ENCODE results near the gene GPR142.

Gene GPR142

GRCh38 chr17:74335529-74336062, 31.7 kb upstream of the GPR142 start:
- TF ChIP-seq, protein P1, sequence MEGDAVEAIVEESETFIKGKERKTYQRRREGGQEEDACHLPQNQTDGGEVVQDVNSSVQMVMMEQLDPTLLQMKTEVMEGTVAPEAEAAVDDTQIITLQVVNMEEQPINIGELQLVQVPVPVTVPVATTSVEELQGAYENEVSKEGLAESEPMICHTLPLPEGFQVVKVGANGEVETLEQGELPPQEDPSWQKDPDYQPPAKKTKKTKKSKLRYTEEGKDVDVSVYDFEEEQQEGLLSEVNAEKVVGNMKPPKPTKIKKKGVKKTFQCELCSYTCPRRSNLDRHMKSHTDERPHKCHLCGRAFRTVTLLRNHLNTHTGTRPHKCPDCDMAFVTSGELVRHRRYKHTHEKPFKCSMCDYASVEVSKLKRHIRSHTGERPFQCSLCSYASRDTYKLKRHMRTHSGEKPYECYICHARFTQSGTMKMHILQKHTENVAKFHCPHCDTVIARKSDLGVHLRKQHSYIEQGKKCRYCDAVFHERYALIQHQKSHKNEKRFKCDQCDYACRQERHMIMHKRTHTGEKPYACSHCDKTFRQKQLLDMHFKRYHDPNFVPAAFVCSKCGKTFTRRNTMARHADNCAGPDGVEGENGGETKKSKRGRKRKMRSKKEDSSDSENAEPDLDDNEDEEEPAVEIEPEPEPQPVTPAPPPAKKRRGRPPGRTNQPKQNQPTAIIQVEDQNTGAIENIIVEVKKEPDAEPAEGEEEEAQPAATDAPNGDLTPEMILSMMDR (IDR thresholded peaks at IDR 0.05; ENCODE audit: low read depth, low read length, missing control alignments): no peak
- DNase-seq (ENCODE audit: extremely low read depth, low read depth): no peak
- no peak overlapping the region for H3K4me3 ChIP-seq (replicated peaks; ENCODE audit: low read depth, low read length)

GRCh38 chr17:74336307-74336706, 31.0 kb upstream of the GPR142 start:
- no peak overlapping the region for H3K4me3 ChIP-seq (replicated peaks; ENCODE audit: low read depth, low read length)
- DNase-seq (ENCODE audit: extremely low read depth, low read depth): no peak
- TF ChIP-seq, protein P1 (IDR thresholded peaks at IDR 0.05; ENCODE audit: low read depth, low read length, missing control alignments): no peak

GRCh38 chr17:74337834-74338500, 29.3 kb upstream of the GPR142 start:
- TF ChIP-seq, protein P1 (IDR thresholded peaks at IDR 0.05; ENCODE audit: low read depth, low read length, missing control alignments): no peak
- no peak overlapping the region for H3K4me3 ChIP-seq (replicated peaks; ENCODE audit: low read depth, low read length)
- DNase-seq (ENCODE audit: extremely low read depth, low read depth): no peak

- no peak for DNase-seq (ENCODE audit: extremely low read depth, low read depth)
- no peak overlapping the region for H3K4me3 ChIP-seq (replicated peaks; ENCODE audit: low read depth, low read length)
- TF ChIP-seq, protein P1 (IDR thresholded peaks at IDR 0.05; ENCODE audit: low read depth, low read length, missing control alignments): no peak
Measured at GRCh38 chr17:74339537-74340195, 27.6 kb upstream of the GPR142 start.

GRCh38 chr17:74340470-74341023, 26.8 kb upstream of the GPR142 start:
- H3K4me3 ChIP-seq (replicated peaks; ENCODE audit: low read depth, low read length): no peak overlapping the region
- no peak for DNase-seq (ENCODE audit: extremely low read depth, low read depth)
- TF ChIP-seq, protein P1 (IDR thresholded peaks at IDR 0.05; ENCODE audit: low read depth, low read length, missing control alignments): no peak

- DNase-seq (ENCODE audit: extremely low read depth, low read depth): no peak
- no peak overlapping the region for H3K4me3 ChIP-seq (replicated peaks; ENCODE audit: low read depth, low read length)
- TF ChIP-seq, protein P1 (IDR thresholded peaks at IDR 0.05; ENCODE audit: low read depth, low read length, missing control alignments): no peak
Measured at GRCh38 chr17:74342224-74342623, 25.1 kb upstream of the GPR142 start.
